Measurements from ENCODE around the gene RECQL. TPM values are rescaled to one million over a fixed set of nuclear protein-coding genes. Genes with fewer than 3 reads are reported as not detected.

RECQL gene
- total RNA-seq (2014; rRNA removed; shearing (Covaris generic)): 11.3 and 15.2 TPM in 2 replicates

GRCh38 chr12:21501258-21502163 lies at the start of gene RECQL, which contains the start of gene GOLT1B:
Gene RECQL (minus strand): TSS chr12:21501635. CDS start chr12:21499570, 2,065 bp downstream.
Gene GOLT1B (plus strand): TSS chr12:21501789. CDS start chr12:21501924, 135 bp downstream.
- DNase-seq (ENCODE audit: low spot score): peak; percentile 99

GRCh38 chr12:21547437-21547836 lies 46.0 kb upstream of the RECQL start:
- no peak for DNase-seq (ENCODE audit: low spot score)

- no peak for DNase-seq (ENCODE audit: low spot score)
Measured at GRCh38 chr12:21546716-21547115, 45.3 kb upstream of the RECQL start.

- no peak for DNase-seq (ENCODE audit: low spot score)
Measured at GRCh38 chr12:21545557-21545956, 44.1 kb upstream of the RECQL start.

GRCh38 chr12:21543151-21543550 lies 41.7 kb upstream of the RECQL start:
- no peak for DNase-seq (ENCODE audit: low spot score)

- DNase-seq (ENCODE audit: low spot score): no peak
Measured at GRCh38 chr12:21542403-21542802, 41.0 kb upstream of the RECQL start.

GRCh38 chr12:21541773-21542172 lies 40.3 kb upstream of the RECQL start:
- DNase-seq (ENCODE audit: low spot score): no peak

- no peak for DNase-seq (ENCODE audit: low spot score)
Measured at GRCh38 chr12:21539797-21540196, 38.4 kb upstream of the RECQL start.

- DNase-seq (ENCODE audit: low spot score): no peak
Measured at GRCh38 chr12:21538061-21538653, 36.7 kb upstream of the RECQL start.

GRCh38 chr12:21529456-21529855 lies 28.0 kb upstream of the RECQL start:
- DNase-seq (ENCODE audit: low spot score): no peak

- no peak for DNase-seq (ENCODE audit: low spot score)
Measured at GRCh38 chr12:21528953-21529352, 27.5 kb upstream of the RECQL start.

GRCh38 chr12:21527451-21528180 lies 26.2 kb upstream of the RECQL start:
- DNase-seq (ENCODE audit: low spot score): no peak

GRCh38 chr12:21526721-21527345 lies 25.4 kb upstream of the RECQL start:
- no peak for DNase-seq (ENCODE audit: low spot score)

- no peak for DNase-seq (ENCODE audit: low spot score)
Measured at GRCh38 chr12:21526053-21526452, 24.6 kb upstream of the RECQL start, which contains the start of gene SPX. Gene SPX (plus strand): TSS chr12:21526296. CDS start chr12:21526473, 177 bp downstream.

- DNase-seq (ENCODE audit: low spot score): peak; percentile 37
Measured at GRCh38 chr12:21523148-21523547, 21.7 kb upstream of the RECQL start.

GRCh38 chr12:21521541-21521940 lies 20.1 kb upstream of the RECQL start:
- no peak for DNase-seq (ENCODE audit: low spot score)

- DNase-seq (ENCODE audit: low spot score): no peak
Measured at GRCh38 chr12:21518451-21518850, 17.0 kb upstream of the RECQL start.

GRCh38 chr12:21516281-21516680 lies 14.8 kb upstream of the RECQL start:
- no peak for DNase-seq (ENCODE audit: low spot score)

- DNase-seq (ENCODE audit: low spot score): no peak
Measured at GRCh38 chr12:21509768-21510167, 8.3 kb upstream of the RECQL start.

GRCh38 chr12:21507849-21508248 lies 6.4 kb upstream of the RECQL start:
- DNase-seq (ENCODE audit: low spot score): no peak

GRCh38 chr12:21505888-21506287 lies 4.5 kb upstream of the RECQL start:
- DNase-seq (ENCODE audit: low spot score): no peak

- no peak for DNase-seq (ENCODE audit: low spot score)
Measured at GRCh38 chr12:21502872-21503271, 1.4 kb upstream of the RECQL start.
